ACC112 (cell line): ENCODE measurements around the gene TTBK2.

Experiments
- H2AFZ ChIP-seq: fragments of 200-600 bp; sonication (generic); one replicate; pipeline ENCODE4 v1.6.0; 2017; ENCODE audit warnings: antibody characterized with exemption, low read length; ENCODE audit not compliant: unreplicated experiment
- H3K27ac ChIP-seq: fragments of 200-600 bp; sonication (generic); 2 replicates; pipeline ENCODE4 v1.5.1; 2014; ENCODE audit warnings: low read depth, mild to moderate bottlenecking, antibody characterized with exemption, low read length, moderate library complexity
- H3K27me3 ChIP-seq: fragments of 200-600 bp; sonication (generic); 2 replicates; pipeline ENCODE4 v1.6.1; 2014; ENCODE audit warnings: mild to moderate bottlenecking, antibody characterized with exemption, low read length, moderate library complexity, mixed read lengths; ENCODE audit not compliant: insufficient read depth
- H3K36me3 ChIP-seq: fragments of 200-600 bp; sonication (generic); 2 replicates; pipeline ENCODE4 v1.6.1; 2016; ENCODE audit warnings: mild to moderate bottlenecking, antibody characterized with exemption, low read length, moderate library complexity, mixed read lengths; ENCODE audit not compliant: insufficient read depth
- H3K4me1 ChIP-seq: fragments of 200-600 bp; sonication (generic); one replicate; pipeline ENCODE4 v1.6.1; 2016; ENCODE audit warnings: low read length, mixed read lengths; ENCODE audit not compliant: insufficient read depth, unreplicated experiment, control insufficient read depth
- H3K4me3 ChIP-seq: fragments of 200-600 bp; sonication (generic); 2 replicates; pipeline ENCODE4 v1.5.1; 2014; ENCODE audit warnings: mild to moderate bottlenecking, low read depth, low read length
- H3K79me2 ChIP-seq: fragments of 200-600 bp; sonication (generic); one replicate; pipeline ENCODE4 v1.6.0; 2016; ENCODE audit warnings: low read length; ENCODE audit not compliant: control insufficient read depth, unreplicated experiment, insufficient read depth

Gene TTBK2

DNA sequence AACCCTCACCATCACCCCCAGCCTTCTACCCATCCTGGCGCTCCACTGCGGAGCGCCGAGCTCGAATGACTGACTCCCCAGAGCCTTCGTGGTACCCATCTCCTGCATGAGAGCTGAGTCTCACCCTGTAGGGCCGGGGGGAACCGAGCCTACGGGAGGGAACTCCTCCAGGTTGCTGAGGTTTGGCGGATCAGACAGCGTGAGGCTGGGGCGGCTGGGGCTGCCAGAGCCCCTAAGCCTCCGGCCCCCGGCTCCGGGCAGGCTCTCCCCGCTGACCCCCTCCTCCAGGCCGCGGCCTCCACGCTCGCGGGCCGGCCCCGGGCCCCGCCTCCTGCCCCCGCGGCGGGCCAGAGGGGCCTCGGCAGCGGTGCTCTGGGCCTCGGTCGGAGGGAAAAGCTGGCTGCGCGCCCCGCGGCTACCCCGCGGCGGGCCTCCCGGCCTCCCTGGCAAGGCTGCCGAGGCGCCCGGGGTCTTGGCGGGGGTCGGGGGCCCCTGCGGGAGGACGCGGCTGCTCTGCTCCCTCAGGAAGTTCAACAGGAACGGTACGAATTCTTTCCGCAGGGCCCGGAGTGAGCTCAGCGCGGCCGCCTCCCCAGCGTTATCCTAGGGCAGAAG lies 184.3 kb downstream of the TTBK2 start:
- Histone ChIP-seq H3K79me2 (peaks cover 8% of the 10 kb centered on the region), H3K36me3 (peaks cover 10% of the 10 kb centered on the region; the same call in 1 of the 2 replicates), H2AFZ (peak overlapping the region; percentile 72), H3K4me1 (peaks cover 10% of the 10 kb centered on the region), H3K4me3 (peak overlapping the region; percentile 92), H3K27ac (no peak overlapping the region), H3K27me3 (no peaks in the 10 kb centered on the region)

DNA sequence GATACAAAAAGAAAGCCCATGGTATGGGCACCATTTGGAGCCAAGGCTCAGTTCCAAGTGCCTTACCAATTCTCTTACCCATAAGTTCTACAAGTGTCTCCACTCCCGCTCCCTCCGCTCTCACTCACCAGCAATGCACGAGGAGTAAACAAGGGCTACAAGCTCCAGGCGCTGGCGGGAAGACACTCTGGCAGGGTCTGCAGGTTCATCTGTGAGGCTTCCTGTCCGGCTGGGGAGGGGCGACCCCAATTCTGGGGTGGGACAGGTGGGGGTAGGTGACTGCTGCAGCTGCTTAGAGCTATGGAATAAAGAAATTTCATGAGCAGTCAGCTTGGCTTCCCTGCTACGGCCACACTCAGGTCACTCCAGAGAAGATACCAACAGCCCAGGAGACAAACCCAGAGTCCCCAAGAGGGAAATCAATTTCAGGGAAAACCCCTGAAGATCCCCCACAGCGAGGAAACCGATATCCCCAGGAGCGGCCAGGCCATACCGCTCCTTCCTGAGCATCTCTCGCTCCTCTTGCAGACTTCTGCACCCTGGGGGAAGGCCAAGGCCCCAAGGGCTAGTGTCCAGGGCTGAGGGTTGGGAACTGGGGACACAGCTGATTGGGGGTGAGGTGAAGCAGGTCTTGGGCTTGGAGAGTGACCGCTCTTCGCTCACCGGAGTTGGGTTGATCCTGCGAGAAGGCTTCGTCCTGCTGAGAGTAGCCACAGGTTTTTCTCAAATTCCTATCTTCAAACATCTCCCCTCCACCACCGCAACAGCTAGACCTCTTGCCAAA lies 185.0 kb downstream of the TTBK2 start:
- Histone ChIP-seq H3K27me3 (no peaks in the 10 kb centered on the region), H3K36me3 (peaks cover 10% of the 10 kb centered on the region; the same call in 1 of the 2 replicates), H3K4me1 (peaks cover 10% of the 10 kb centered on the region), H2AFZ (no peak overlapping the region), H3K27ac (no peak overlapping the region), H3K4me3 (peak overlapping the region; percentile 92), H3K79me2 (peaks cover 8% of the 10 kb centered on the region)

DNA sequence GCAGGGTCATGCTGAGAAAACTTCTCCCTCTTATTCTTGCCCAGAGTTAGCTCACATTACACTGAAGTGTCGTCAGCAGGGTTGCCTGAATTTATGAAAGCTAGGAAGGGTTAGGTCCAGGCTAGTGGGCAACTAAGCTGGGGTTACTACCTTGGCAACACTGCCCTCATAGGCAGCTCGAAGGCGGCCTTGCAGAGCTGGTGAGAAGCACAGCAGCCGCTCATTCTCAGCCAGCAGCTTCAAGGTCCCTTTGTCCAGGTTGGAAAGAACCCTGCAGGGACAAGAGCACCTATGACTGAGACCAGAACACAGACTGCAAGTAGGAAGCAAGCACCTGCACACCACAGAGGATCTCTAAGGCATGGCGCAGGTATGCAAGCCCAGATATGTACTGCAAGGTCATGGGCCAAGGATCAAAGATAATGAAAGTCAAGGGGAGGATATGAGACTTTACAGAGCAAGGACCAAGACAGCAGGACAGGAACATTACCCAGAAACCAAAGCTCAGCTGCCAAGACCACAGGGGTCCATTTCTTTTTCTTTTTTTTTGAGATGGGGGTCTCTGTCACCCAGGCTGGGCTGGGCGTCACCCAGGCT lies 186.4 kb downstream of the TTBK2 start:
- H2AFZ ChIP-seq, result no peak overlapping the region
- H3K27me3 ChIP-seq, result no peaks in the 10 kb centered on the region
- H3K27ac ChIP-seq, result no peak overlapping the region
- peaks cover 10% of the 10 kb centered on the region; the same call in 1 of the 2 replicates for H3K36me3 ChIP-seq
- no peak overlapping the region for H3K4me3 ChIP-seq
- H3K4me1 ChIP-seq, result peaks cover 10% of the 10 kb centered on the region
- H3K79me2 ChIP-seq, result peaks cover 8% of the 10 kb centered on the region

DNA sequence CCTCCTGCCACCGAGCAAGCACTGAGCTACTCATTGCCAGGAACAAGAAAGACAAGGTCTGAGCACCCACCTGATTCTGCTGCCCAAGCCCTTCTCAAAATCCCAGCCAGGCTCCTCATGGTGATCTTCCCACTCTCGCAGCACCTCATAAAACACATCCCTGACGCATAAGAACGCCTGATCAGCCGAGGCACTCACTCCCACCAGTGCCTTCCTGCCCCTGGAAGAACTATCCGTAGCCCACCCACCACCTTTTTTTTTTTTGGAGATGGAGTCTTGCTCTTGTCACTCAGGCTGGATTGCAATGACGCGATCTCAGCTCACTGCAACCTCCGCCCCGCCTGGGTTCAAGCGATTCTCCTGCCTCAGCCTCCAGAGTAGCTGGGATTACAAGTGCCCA lies 187.6 kb downstream of the TTBK2 start:
- Histone ChIP-seq H3K36me3 (peaks cover 10% of the 10 kb centered on the region; the same call in 1 of the 2 replicates), H3K27me3 (no peaks in the 10 kb centered on the region), H3K27ac (no peak overlapping the region)

DNA sequence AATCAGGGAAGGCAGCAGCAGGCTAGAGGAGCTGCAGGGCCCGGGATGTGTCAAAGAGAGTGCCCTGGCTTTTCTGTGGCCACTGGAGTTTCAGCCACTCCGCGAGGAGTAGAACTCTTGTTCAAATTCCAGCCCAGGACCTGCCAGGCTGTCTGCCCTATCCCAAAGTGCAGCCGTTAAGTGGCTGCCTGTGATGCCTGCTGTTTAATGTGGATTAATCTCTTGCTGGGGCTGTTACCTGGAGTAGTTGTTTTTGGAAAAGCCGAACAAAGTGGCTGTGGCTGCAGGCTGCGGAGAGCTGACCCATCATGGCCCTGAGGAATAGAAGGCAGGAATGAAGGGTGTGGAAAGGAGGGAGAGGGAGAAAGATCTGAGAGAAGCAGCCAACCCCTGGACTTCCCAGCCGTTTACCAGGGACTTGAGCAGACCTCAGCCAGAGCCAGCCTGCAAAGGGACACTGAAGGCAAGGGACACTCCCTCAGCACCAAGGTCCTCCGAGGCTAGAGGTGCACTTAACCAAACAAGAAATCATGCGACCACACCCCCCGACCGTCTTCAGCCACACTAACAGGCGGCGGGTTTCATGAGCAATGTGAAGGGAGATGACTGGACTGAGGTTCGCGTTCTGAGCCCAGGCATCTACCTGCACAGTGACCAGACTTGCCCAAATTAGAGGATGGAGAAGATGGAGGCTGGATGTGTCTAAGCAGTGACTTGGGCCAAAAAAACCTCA lies 188.3 kb downstream of the TTBK2 start:
- no peak overlapping the region for H3K4me3 ChIP-seq
- H2AFZ ChIP-seq, result no peak overlapping the region
- no peaks in the 10 kb centered on the region for H3K27me3 ChIP-seq
- no peak overlapping the region for H3K27ac ChIP-seq
- peaks cover 10% of the 10 kb centered on the region for H3K4me1 ChIP-seq
- peaks cover 8% of the 10 kb centered on the region for H3K79me2 ChIP-seq
- H3K36me3 ChIP-seq, result peaks cover 10% of the 10 kb centered on the region; the same call in 1 of the 2 replicates

More for the DNA sequence above, 187.6 kb downstream of the TTBK2 start:
- H3K4me3 ChIP-seq, result no peak overlapping the region
- no peak overlapping the region for H2AFZ ChIP-seq
- peaks cover 10% of the 10 kb centered on the region for H3K4me1 ChIP-seq
- H3K79me2 ChIP-seq, result peaks cover 8% of the 10 kb centered on the region

DNA sequence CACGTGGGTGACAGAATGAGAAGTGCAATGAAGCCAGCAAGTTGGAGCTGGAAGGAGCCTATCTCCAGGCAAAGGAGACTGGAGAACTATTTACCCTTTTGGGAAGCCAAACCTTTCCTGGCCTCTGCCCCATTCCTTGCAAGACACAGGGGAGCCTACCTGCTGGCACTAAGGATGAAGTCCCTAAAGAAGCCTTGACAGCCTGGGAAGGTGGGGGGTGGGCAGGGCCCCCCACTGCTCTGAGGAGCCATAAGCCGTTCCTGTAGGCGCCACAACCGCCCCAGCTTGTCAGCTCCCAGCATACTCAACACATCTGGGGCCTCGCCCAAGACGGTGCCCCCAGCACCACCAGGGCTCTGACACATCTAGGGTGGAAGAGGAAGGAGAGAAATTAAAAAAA lies 189.1 kb downstream of the TTBK2 start:
- Histone ChIP-seq H3K4me3 (no peak overlapping the region), H3K27ac (no peak overlapping the region), H3K4me1 (peaks cover 10% of the 10 kb centered on the region), H3K27me3 (no peaks in the 10 kb centered on the region), H3K79me2 (peaks cover 8% of the 10 kb centered on the region), H3K36me3 (peaks cover 10% of the 10 kb centered on the region; the same call in 1 of the 2 replicates), H2AFZ (no peak overlapping the region)

DNA sequence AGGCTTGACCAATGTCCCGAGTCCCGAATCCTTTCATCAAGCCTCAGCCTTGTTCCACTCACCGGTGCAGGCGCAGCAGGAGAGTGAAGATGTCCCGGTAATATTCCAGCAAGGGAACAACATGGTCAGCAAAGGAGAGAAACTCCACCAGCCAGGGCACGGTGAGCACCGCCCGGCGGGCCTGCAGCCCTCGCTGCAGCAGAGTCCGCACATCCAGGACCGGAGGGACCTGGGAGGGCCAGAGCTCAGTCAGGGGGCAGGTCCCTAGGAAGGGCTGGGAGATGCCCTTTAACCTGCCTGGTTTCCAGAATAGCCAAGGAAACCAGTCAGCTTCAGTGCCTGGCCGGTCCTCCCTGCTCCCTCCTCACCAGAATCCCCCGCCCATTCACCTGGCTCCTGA lies 190.0 kb downstream of the TTBK2 start:
- Histone ChIP-seq H3K4me3 (no peak overlapping the region), H3K4me1 (peaks cover 4% of the 10 kb centered on the region), H3K27ac (no peak overlapping the region), H2AFZ (no peak overlapping the region), H3K79me2 (no peaks in the 10 kb centered on the region), H3K36me3 (peaks cover 10% of the 10 kb centered on the region; the same call in 1 of the 2 replicates), H3K27me3 (no peaks in the 10 kb centered on the region)

DNA sequence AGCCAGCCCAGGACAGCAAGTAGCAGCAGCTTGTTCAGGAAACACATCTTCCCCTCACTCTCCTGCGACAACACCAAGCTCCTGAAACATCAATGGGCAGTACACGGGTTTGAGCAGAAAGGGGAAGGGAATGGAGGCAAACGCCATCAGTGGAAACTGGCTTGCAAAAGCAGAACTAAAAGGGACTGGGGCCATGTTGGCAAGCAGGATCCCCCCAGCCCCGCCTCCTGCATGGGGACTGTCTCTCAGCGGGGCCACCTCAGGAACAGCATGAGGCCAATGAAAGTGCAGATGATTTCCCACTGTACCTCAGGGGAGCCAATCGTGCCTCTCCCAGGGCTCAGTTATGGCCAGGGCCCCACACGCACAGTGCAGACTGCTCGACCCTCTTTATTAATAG lies 190.4 kb downstream of the TTBK2 start:
- peaks cover 8% of the 10 kb centered on the region; the same call in 1 of the 2 replicates for H3K36me3 ChIP-seq

DNA sequence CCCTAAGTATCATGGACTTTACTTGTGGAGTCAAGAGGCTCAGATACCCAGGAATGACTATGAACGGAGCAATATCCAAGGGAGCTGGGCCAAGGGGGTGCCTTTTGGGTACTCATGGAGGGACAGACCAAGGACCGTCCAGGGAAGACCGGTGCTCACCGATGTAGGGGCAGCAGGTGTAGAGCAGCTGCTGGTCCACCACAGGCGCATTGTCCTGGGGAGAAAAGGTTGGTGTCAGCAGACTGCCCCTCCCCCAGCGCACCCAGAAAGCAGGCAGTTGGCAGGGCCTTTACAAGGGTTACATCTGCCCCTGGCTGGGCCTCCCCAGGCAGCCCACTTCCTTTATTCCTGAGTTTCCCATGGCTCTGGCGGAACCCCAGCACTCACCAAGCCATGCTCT lies 191.2 kb downstream of the TTBK2 start:
- Histone ChIP-seq H3K79me2 (no peaks in the 10 kb centered on the region), H3K27ac (no peak overlapping the region), H2AFZ (no peak overlapping the region), H3K27me3 (no peaks in the 10 kb centered on the region), H3K36me3 (0 out of 2 replicates have a peak, but pooled peaks cover 6% of the 10 kb centered on the region), H3K4me1 (no peaks in the 10 kb centered on the region), H3K4me3 (no peak overlapping the region)

More for the DNA sequence above, 190.4 kb downstream of the TTBK2 start:
- Histone ChIP-seq H2AFZ (no peak overlapping the region), H3K4me1 (peaks cover under 1% of the 10 kb centered on the region), H3K4me3 (no peak overlapping the region), H3K79me2 (no peaks in the 10 kb centered on the region), H3K27ac (no peak overlapping the region), H3K27me3 (no peaks in the 10 kb centered on the region)

DNA sequence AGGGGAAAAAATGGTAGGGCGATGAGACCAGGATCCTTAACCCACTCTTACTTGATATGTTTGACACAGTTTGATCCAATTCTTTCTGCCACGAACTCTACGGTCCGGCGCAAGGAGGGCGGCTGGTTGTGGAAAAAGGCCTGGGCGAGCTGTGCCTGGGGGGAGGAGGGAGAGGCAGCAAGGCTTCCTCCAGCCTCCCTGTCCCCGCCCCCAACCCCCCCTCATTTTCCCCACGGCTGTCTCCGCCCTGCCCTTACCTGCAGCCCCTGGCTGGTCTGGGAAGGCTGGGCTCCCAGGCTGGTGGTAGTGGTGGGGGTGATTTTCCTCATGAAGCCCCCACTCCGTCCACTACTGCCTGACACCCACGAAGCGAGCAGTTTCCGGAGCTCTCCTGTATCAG lies 191.6 kb downstream of the TTBK2 start:
- no peaks in the 10 kb centered on the region for H3K4me1 ChIP-seq
- H3K27me3 ChIP-seq, result no peaks in the 10 kb centered on the region
- no peaks in the 10 kb centered on the region for H3K79me2 ChIP-seq
- no peak overlapping the region for H3K4me3 ChIP-seq
- H2AFZ ChIP-seq, result no peak overlapping the region
- no peak overlapping the region for H3K27ac ChIP-seq
- H3K36me3 ChIP-seq, result 0 out of 2 replicates have a peak, but pooled peaks cover 6% of the 10 kb centered on the region
